GM15510 (cell line): Measurements from ENCODE around the gene ZNF664.

ENCODE experiments used
- POLR2A ChIP-seq: IDR thresholded peaks from 3 replicates; pipeline ENCODE4 v1.6.1; 2011; ENCODE audit warnings: borderline replicate concordance; ENCODE audit not compliant: insufficient read length; ENCODE audit errors: extremely low read depth

Gene ZNF664

DNA sequence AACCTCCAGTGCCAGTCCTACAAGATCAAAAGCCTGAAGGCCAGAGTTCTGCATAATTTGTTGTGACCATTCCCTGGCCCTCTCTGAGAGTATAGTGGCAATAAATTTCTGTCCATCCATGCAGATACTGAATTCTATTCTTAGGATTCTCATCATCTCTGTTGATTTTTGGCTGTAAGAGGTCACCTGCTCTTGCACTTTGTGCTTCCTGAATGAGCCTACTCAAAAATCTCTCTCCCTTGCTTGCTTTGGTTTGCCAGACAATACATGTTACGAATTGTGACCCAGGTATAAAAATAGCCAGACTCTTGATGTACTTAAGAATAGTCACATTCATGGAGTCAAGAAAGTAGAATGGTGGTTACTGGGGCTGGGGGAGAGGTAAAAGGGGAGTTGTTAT is 16.7 kb downstream of the ZNF664 start:
- no peak for TF ChIP-seq POLR2A

DNA sequence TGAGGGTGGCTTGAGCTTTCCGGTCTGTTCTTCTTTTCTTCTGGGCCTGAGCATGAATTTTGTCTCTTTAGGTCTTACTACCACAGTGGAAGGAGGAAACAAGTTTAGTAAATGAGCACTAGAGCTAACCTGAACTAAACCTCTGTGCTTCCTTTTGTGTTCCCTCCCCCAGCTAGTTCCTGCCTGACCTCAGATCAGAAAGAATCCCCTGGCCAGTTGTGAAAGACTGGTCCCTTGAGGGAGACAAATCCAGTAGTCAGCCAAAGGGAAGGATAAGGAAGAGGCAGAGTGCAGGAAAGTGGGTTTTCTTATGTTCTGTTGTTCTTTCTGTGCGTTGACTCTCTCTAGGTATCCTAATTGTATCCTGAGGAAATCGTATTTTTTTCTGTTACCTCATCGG is 17.5 kb downstream of the ZNF664 start:
- no peak for TF ChIP-seq POLR2A

DNA sequence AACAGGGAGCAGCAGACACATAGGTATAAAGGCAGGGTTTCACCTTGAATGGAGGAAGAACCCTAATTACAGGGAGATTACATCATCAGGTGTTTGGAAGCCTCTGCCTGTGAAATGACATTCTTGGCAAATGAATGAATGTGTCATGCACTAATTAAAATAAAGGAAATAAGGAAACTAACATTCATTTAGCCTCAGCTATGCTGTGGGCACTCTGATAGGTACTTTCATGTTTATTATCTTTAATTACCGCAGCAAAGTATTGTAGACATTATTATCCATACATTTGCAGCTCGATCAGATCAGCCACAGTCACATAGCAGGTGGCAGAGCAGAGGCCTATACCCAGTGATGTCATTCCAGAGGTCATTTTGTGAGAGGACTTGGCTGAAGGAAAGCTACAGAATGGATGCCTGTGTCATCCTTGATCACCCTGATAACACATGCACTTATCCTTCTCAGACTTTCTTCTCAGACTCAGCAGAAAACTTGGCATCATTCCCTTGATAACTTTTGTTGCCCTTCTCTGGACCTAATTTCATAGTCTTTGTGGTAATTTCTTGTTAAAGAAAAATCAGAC is 18.4 kb downstream of the ZNF664 start:
- no peak for TF ChIP-seq POLR2A

DNA sequence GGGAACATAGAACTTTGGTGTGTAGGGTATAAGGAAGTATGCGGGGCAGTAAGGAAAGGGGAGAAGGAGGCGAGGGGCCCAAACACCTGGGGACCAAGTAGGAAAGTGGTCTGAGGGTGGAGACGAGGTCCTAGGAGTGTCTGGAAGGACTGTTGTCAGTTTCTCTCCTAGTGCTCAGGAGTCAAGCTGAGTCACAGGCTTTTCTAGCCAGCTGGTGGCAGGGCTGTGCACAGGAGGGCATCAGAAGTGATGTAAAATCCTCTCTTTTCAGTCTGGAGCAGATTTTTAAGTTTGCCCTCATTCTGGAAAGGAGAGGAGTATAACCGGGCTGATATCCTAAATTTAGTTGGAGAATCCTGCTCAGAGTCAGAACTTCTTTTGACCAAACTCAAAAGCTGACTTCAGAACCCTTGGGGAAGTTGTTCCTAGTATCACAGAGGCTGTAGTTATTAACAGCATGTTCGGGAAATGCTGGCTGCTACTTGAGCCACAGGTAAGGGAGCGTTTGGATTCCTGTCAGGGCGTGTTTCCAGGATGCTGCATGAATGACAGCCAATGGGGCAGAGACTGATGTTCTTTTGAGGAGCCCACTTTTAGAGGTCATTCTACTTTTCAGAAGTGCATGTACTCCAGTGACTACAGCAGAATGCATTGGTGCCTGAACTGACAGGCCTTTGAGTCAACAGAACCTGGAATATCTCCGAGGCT is 19.3 kb downstream of the ZNF664 start:
- TF ChIP-seq POLR2A: no peak

DNA sequence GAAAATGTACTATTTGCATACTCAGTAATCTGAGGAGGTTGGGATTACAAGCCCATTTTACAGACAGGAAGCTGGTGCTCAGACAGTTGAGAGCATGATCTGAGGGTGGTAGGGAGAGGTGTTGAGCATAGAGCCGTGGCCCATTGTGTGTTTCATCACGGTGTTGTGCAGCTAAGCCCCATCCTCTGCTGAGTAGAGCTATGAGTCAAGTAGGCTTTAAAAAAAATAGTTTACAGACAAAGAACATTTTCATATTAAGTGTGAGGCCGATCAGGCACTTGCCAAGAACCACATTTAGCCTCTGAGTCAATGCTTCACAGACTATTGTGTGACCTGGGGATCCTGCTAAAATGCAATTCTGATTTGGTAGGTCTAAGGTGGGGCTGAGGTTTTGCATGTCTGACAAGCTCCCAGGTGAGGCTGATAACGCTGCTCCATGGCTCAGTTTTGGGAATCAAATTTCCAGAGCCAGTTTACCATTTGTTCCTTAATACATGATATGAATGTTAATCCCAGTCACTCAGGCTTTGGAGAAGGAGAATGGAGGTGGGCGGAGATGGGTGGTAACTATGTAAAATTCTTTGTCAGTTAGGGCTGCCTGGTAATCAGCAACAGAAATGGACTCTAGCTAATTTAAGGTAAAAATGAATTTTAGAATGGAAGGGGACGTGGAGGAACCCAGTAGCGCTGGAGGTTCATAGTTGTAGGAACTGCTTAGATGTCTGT is 22.2 kb downstream of the ZNF664 start:
- TF ChIP-seq POLR2A: no peak

DNA sequence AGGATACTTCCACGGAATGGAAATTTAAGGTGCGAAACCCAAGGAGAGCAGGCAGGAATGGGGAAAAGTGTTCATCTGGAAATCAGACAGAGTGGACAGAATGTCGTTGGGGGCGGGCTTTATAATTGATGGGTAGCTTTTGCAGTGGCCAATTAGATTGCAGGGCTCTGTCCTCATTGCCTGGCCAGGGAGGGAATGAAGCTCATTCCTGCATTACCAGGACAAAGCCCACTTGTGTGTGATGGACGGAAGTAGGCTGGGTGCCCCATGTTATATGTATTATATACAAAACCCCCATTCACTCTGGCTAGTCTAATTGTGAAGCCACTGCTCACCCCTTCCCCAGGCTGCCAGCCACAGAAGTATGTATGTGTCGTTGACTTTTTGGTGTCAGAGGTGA is 23.6 kb downstream of the ZNF664 start:
- no peak for TF ChIP-seq POLR2A

DNA sequence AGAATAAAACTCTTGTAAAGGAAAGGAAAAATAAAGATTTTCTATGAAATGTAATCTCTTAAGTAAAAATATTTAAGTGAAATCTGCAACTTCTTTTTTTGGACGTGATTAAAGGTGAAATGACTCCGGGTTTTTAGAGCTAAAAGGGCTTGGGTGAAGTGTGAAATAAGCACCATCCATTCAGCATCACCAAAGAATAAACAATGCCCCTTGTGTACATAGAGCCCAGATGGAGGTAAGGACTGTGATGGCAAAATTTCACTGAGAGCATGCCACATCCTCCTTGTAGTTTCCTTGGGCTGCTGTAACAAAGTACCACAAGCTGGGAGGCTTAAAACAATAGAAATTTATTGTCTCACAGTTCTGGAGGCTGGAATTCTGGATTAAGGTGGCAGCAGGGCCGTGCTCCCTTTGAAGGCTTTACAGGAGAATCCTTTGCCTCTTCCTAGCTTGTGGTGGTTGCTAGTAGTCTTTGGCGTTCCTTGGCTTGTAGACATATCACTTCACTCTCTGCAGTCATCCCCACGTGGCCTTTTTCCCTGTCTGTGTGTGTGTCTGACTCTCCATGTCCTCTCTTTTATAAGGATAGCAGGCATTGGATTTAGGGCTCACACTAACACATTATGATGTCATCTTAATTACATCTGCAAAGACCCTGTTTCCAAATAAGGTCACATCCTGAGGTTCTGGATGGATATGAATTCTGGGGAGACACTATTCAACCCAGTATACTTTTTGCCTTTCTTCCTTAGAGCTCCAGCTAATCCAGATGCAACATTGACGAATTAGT is 24.2 kb downstream of the ZNF664 start:
- no peak for TF ChIP-seq POLR2A

DNA sequence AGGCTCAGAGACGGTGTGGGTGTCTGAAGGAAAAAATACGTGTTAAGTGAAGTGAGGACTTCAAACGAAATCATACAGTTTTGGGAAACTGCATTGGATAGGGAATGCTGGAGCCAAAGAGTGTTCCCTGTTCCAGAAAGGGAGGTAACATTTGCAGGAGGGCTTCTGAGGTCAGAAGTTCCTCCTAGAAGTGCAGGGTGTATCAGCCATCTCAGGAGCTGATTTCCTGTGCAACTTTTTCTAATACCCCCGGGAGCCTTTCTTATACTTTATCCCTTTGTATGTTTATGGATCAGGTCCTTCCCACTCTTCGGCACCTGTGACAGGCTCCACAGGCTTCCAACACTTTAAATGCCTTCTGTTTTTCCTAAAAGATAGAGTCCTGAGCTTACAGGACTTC is 24.9 kb downstream of the ZNF664 start:
- no peak for TF ChIP-seq POLR2A

DNA sequence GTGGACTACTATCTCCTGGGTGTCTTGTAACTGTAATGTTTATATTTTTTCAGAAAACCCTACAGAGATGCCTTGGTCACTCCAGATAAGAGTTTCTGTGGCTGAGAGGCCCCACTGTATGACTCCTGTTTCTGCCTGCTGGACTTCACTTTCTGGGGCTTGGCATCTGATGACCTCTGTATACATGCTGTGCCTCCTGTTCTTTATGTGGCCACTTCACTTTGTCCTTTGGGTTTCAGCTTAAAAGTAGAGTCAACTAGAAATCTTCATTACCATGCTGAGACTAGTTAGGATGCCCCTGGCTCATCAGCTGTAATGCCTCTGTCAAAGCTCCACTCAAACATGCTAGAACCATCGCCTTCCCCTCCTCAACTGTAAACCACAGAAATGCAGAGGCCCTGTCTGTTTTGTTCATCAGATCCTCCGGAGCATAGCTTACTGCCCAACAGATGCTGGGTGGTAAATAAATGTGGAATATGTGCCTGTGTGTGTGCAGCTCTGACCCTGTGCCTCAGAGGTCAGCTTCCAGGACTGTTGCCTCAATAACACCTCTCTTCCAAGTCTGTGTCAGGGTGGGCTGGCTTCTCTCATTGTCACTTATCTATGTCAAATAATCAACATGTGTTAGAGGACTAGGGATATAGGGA is 25.5 kb downstream of the ZNF664 start:
- TF ChIP-seq POLR2A: no peak

DNA sequence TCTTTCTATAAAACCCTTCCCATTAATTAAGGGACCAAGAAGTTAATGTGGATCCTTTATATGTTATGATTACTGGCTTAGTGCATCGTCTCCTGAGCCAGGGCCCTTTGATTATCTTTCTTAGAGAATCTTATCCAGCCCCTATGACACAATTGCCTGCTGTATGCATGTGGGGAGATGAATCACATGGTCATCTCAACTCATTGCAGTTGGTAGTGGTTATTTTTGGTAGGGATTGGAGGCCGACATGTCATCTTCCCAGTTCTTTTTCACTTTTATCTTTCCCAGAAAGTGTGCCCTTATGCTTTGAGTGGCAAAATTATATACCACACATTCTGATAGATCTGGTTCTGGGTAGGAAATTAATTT is 26.0 kb downstream of the ZNF664 start:
- no peak for TF ChIP-seq POLR2A

DNA sequence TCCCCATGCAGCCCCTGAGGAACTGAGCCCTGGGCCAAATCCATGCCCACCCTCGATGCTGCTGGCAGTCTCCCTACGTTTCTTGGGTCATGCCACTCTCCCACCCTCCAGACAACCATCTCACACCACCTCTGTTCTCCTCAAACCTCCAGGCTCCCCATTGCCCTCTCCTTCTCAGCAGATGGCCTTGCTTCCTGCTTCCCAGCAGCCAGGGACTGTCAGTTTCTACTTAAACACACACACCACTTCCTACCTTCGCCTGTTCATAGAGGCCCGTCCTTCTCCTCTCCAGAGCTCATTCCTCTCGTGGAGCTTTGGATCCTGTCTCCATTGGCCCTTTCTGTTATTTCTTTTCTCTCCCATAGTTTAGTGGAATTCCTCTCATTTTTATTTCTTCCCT is 27.1 kb downstream of the ZNF664 start:
- TF ChIP-seq POLR2A: no peak

DNA sequence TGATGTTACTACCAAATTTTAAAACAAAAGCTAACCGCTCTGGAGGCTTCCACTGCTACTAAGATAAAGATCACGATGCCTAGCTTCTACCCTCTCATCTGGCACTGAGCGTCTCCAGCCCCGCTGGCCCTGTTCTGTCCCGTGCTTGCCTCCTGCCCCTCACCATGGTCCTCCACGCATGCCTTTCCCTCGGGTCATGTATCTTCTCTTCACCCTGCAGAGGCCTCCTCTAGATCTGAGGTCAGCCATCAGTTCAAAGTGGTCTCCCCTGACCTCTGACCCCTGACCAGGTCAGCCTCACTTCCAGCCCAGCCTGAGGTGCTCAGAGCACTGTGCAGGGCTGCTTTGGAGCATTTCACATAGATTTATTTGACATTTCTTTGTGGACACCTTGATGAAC is 28.3 kb downstream of the ZNF664 start:
- no peak for TF ChIP-seq POLR2A

DNA sequence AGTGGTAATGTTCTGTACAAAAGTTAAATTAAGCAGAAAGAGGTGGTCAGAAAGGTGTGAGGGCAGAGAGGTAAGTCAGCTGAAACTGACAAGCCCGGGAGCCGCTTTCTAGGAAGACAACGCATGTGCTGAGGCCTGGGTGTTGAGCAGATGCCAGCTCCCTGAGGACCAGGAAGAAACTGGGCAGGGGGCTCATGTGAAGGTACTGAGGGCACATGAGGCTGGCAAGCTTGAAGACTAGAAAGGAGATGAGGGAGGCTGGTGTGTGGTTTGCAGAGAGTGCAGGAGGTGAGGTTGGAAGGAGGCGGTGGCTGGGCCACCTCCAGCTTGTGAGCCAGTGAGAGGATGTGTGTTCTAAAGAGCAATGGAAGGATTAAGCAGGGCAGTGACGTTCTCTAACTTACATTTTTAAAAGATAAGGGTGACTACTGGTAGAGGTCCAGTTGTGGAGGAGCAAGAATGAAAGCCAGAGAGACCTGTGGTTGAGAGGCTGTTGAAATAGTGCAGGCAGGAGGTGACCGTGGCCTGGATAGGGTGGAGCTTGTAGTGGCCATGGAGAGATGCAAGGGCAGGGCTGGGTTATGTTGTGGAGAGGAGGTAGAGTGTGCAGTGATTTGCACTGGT is 29.1 kb downstream of the ZNF664 start:
- no peak for TF ChIP-seq POLR2A

DNA sequence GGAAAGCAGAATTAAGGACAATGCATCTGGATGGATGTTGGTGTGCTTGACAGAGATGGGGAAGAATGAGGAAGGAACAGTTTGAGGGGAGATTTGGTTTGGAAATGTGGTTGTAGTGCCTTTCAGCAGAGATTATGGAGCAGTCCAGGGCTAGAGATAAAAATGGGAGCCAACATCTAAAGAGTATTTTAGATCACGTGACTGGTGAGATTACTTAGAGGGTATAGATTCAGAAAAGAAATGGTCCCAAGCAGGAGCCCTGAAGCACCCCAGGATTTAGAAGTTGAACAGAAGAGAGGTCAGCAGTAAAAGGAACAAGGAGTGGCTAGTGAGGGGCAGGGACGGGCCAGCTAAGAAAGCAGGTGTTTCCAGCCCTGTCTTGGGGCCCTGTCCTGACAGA is 29.6 kb downstream of the ZNF664 start:
- no peak for TF ChIP-seq POLR2A

DNA sequence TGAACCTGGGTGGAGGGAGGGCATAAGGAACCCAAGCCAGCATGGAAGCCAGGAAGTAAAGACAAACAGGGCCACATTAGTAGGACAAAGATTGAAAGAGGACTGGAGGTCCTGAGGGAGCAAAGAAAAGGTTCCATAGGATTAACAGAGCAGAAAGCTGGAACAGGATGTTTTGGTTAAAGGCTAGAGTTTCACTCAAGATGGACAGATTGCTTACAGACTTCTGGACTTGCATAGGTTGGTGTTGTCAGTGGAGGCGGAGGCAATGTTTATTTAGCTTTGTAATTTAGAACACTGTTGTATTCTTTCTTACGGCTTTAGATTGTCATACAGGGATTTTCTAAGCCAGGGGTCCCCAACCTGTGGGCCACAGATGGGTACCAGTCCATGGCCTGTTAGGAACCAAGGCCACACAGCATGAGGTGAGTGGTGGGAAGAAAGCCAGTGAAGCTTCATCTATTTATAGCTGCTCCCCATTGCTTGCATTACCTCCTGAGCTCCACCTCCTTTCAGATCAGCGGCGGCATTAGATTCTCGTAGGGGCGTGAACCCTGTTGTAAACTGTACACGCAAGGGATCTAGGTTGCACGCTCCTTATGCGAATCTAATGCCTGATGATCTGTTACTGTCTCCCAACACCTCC is 31.3 kb downstream of the ZNF664 start:
- no peak for TF ChIP-seq POLR2A
